SHP77 (cell line): ENCODE data around the gene CCDC152.
A peak's percentile ranks its signal among the peaks of the same experiment; 100 is the strongest.

Experiments
- DNase-seq, 2 experiments: peaks; one replicate each; lab custom pipeline; 2025; lab: John Stamatoyannopoulos, UW

CCDC152 gene

DNA sequence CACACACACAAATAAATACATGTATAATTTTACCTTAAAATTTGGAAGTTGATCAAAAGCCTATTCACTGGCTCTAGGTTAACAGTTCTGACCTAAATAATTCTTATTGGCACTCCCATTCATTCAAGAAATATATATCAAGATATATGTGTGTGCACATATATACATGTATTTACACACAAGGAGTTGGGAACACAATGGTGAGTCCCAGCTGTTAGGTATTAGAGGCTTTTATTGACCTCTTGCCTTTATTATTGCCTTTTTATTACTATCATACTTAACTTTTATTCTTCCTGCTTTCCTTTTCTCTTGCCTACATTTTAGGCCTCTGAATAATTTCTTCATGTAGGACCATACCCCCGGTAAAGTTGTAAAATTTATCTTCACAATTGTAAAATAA, 25.0 kb downstream of the CCDC152 start:
- no peak for DNase-seq

- DNase-seq = no peak
These were observed 27.5 kb downstream of the CCDC152 start for GRCh38 chr5:42784132-42784531.

- DNase-seq = no peak
These were observed 29.1 kb downstream of the CCDC152 start for GRCh38 chr5:42785756-42786155.

DNA sequence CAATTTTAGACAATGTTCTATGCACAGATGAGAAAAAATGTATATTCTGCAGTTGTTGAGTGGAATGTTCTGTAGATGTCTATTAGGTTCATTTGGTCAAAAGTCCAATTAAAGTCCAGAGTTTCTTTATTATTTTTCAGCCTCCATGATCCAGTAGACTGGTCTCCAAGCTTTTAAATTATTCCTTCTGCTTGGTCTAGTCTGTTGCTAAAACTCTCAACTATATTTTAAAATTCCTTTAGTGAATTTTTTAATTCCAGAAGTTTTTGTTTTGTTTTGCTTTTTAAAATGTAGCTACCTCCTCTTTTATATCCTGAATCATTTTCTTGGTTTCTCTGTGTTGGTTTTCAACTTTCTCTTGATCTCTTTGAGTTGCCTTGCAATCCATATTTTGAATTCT, 30.5 kb downstream of the CCDC152 start:
- DNase-seq = no peak

DNA sequence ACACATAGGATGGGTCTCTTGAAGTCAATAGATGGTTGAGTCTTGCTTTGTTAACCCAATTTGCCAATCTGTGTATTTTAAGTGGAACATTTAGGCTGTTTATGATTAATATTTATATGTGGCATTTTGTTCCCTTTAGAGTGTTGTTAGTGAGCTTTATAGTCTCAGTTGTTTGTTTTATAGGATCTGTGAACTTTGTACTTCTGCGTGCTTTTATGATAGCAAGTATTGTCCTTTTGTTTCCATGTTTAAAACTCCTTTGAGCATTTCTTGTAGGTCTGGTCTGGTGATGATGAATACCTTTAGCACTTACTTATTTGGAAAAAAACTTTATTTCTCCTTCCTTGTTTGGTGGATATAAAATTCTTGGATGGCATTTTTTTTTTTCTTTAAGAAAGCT, 31.2 kb downstream of the CCDC152 start:
- DNase-seq = no peak

DNA sequence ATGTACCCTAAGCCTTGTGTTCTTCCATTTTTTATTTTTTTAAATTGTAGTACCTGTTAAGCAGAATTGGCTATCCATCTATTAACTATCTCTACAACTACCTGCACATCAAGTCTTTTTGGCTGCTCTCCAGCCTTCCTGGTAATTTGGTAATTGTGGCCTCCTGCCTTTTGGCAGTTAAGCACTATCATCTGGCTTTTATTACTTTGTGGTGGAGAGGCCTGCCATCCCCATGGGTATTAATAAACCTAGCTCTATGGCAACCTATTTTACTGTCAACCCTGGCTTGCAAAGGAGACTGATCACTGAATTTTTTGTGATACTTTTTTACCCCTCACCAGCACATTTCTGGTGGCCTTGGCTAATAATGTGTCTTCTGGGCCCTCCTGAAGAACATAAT, 34.5 kb downstream of the CCDC152 start:
- DNase-seq = no peak

DNA sequence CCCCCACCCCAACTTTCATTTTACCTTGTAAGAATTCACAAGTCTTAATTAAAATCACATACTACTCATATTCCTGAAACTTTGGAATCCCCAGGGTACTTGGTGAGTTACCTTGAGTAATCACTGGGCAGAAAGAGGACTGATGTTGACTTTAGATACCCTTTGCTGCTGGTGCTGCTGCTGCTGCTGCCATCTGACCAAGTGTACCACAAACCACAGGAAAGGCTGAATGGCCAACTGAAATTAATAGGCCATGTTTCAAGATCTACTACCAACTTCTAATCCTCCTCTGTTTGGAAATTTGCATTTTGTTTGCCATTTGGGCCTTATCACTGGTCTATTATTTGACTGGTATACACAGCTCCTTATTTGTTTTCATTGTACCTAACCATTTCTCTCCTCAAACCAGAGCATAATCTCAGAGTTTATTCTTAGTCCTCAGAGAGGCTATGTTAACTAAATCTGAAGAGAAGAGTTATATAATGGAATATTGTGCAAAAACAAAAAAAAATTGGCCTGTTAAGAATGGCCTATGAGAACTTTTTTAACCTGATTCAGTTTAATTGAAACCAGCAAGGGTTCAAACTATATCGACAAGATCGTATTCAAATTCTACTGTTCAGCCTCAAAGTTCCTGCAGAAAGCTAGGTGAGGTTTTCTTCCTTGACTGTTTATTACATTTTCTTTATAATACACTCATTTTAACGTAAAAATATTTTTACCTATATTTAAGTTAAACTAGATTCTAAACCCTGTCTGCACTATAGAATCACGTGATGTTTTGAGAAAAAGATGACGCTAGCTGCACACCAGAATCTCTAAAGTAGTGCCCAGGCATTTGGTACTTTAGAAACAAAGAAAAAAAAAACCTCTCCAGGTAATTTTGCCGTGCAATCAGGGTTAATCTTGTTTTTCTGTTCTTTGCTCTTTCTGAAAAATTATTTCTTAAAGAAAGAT, 41.9 kb downstream of the CCDC152 start:
- DNase-seq = no peak

DNA sequence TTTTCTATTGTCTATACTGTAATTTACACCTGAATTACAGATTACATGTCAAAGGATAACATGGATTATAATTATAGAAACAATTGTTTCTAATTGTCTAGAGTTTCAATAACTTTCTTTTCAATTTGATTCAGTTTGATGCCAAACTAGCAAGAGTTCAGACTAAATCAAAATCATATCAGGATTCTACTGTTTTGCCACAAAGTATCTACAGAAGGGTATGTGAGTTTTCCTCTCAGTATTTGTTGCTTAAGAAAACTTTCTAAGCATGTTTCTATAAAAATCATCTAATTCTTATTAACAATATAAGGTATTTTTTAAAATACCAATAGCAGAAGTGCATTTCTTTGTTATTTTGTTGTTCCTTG, 42.6 kb downstream of the CCDC152 start:
- DNase-seq = no peak

GRCh38 chr5:42799668-42800114, 43.1 kb downstream of the CCDC152 start:
- no peak for DNase-seq

DNA sequence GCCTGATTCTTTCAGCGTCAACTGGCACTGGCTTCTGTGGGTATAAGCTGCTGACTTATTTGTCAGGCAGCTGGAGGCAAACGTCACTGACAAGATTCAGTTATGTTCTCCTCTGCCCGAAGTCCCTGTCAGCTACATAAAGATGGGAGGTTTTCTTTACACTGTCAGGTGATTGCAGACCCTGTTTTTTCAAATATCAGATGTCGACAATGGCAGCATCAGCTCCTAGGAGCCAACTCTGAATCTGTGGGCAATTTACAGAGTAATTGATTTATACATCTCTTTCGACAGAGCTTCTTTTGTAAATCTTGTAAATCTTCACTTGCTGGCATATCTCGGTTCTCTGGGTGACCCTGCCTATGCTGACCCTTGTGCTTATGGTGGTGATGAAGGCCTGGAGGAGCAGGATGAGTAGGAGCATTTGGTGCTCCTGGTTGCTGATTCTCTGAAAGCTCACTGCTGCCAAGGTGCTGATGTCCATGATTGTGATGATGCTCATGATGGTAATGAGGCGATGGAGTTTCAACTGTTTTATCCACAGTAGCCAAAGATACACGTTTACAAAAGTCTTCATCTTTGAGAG, 44.2 kb downstream of the CCDC152 start:
- DNase-seq = no peak

DNA sequence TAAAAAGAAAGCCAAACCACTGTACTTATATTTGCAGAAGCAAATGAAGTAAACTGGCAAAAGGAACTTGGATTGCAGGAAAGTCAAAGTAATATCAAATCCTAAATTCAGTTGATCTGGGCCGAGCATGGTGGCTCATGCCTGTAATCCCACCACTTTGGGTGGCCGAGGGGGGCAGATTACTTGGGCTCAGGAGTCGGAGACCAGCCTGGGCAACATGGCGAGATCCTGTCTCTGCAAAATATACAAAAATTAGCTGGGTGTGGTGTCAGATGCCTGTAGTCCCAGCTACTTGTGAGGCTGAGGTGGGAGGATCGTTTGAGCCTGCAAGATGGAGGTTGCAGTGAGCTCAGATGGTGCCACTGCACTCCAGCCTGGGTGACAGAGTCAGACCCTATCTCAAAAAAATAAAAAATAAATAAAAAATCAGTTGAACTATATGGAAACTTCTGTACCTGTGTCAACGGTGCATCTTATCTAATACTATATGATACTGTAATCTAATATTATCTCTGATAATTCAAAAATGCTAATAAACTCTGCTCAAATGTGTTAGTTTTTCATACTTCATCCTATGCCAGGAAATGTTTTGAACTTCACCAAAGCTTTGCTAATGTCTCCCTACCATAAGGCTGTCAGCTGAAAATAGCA, 45.0 kb downstream of the CCDC152 start:
- no peak for DNase-seq

DNA sequence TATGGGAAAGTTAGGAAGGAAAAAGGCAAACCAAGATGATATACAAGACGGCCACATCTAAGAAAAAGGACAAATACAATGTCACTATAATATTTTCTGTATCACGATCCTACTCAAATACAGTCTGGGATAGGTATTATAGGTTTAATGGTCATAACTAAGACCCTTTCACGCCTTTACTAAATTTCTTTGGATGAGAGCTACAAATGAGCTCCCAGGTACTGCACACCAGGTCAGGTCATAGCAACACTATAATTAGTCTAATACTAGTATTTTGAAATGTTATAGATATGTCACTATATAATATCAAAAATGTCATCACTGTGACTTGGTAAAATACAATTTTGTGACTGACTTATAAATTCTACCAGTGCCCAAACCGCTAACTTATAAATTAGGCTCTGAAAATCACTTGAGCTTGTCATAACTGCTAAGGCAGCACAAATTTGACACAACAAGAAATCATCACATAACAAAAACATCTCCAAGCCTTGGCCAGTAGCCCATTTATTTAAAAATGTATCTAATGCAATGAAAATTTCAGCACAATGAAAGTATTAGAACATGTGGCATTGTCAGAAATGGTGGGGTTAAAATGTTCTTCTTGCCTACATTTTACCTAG, 48.2 kb downstream of the CCDC152 start:
- DNase-seq = no peak

GRCh38 chr5:42806004-42806700, 49.5 kb downstream of the CCDC152 start:
- no peak for DNase-seq

DNA sequence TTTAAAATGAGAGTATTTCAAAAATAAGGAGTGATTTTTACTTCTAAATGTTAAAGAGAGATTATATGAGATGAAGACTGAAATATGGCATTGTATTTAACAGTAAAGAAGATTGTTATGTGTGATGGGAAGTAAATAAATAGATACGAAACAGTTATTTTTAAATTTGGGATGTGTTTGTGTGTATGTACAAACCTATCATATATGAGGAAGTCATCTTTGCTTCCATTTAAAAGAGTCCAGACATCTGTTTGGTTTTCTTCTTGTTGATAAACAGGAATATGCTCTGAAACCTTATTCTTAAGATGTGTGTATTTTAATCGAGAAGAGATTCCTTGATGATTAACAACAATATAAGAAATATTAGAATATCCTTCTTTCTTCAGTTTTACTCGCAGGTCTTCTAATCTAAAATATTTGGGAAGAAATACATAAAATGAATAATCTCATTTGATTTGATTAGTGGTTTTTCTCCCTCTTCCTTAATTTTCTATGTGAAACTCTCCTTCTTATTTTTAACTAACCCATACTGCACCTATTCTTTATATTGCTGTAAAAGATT, 50.2 kb downstream of the CCDC152 start:
- DNase-seq = no peak

- no peak for DNase-seq
These were observed 51.3 kb downstream of the CCDC152 start for GRCh38 chr5:42807722-42808447.

GRCh38 chr5:42808888-42809611, 52.4 kb downstream of the CCDC152 start:
- no peak for DNase-seq

- DNase-seq = no peak
These were observed 54.4 kb downstream of the CCDC152 start for GRCh38 chr5:42810834-42811590.

- peak in 1 of 2 experiments; percentile 14 for DNase-seq
These were observed 55.2 kb downstream of the CCDC152 start, which contains the start of gene SELENOP for GRCh38 chr5:42811591-42812446. SELENOP (minus strand) TSS chr5:42811892; CDS start chr5:42808353, 3,539 bp downstream.
